ENCODE results near the gene TTYH3.

TTYH3 gene

GRCh38 chr7:2701832-2702593 lies 70.2 kb downstream of the TTYH3 start:
- in situ Hi-C loops (cut with MboI; ENCODE audit: low sequenced_read_pairs), result no loop called here

GRCh38 chr7:2702594-2702957 lies 70.8 kb downstream of the TTYH3 start:
- in situ Hi-C loops (cut with MboI; ENCODE audit: low sequenced_read_pairs), result no loop called here

GRCh38 chr7:2705371-2706096 lies 73.7 kb downstream of the TTYH3 start:
- in situ Hi-C loops (cut with MboI; ENCODE audit: low sequenced_read_pairs), result no loop called here

GRCh38 chr7:2706685-2707126 lies 74.9 kb downstream of the TTYH3 start:
- in situ Hi-C loops (cut with MboI; ENCODE audit: low sequenced_read_pairs), result no loop called here

GRCh38 chr7:2707481-2707880 lies 75.7 kb downstream of the TTYH3 start:
- in situ Hi-C loops (cut with MboI; ENCODE audit: low sequenced_read_pairs), result no loop called here

GRCh38 chr7:2708041-2708440 lies 76.3 kb downstream of the TTYH3 start:
- in situ Hi-C loops (cut with MboI; ENCODE audit: low sequenced_read_pairs), result no loop called here

GRCh38 chr7:2708547-2709310 lies 76.9 kb downstream of the TTYH3 start:
- in situ Hi-C loops (cut with MboI; ENCODE audit: low sequenced_read_pairs), result no loop called here

- in situ Hi-C loops (cut with MboI; ENCODE audit: low sequenced_read_pairs), result no loop called here
These were observed 77.9 kb downstream of the TTYH3 start for GRCh38 chr7:2709553-2710285.

GRCh38 chr7:2710286-2710655 lies 78.5 kb downstream of the TTYH3 start:
- in situ Hi-C loops (cut with MboI; ENCODE audit: low sequenced_read_pairs), result no loop called here

- in situ Hi-C loops (cut with MboI; ENCODE audit: low sequenced_read_pairs), result no loop called here
These were observed 79.2 kb downstream of the TTYH3 start for GRCh38 chr7:2710901-2711551.

GRCh38 chr7:2711895-2712675 lies 80.3 kb downstream of the TTYH3 start:
- in situ Hi-C loops (cut with MboI; ENCODE audit: low sequenced_read_pairs), result no loop called here

GRCh38 chr7:2713370-2713769 lies 81.6 kb downstream of the TTYH3 start:
- in situ Hi-C loops (cut with MboI; ENCODE audit: low sequenced_read_pairs), result no loop called here

- in situ Hi-C loops (cut with MboI; ENCODE audit: low sequenced_read_pairs), result no loop called here
These were observed 82.2 kb downstream of the TTYH3 start for GRCh38 chr7:2713978-2714377.
